CD4-positive, alpha-beta T cell (primary cell): ENCODE results near the gene REC8. TPM values are rescaled to one million over a fixed set of nuclear protein-coding genes. Genes with fewer than 3 reads are reported as not detected.
A peak's percentile ranks its signal among the peaks of the same experiment; 100 is the strongest.
"Not testable (repeated sequence)": the region's sequence is repeated elsewhere in the genome, so short reads cannot be mapped to it uniquely, and the experiment has no call there.

Source experiments
- ATAC-seq: fragments of 200-7000 bp; cut with Tn5 transposase; one replicate; pipeline ENCODE4 v1.10.0; 2022; ENCODE audit warnings: mild to moderate bottlenecking; ENCODE audit not compliant: poor library complexity
- CTCF ChIA-PET: fragments of 350-600 bp; sonication (Branson Sonifier 250); formaldehyde crosslinking; loops from one replicate; lab custom pipeline; 2021; ENCODE audit warnings: antibody characterized with exemption, inconsistent platforms; lab: Charles Lee
- POLR2A ChIA-PET: fragments of 350-600 bp; sonication (Branson Sonifier 250); formaldehyde crosslinking; loops from one replicate; lab custom pipeline; 2021; ENCODE audit warnings: antibody characterized with exemption, inconsistent platforms; lab: Charles Lee
- DNase-seq, 14 experiments: peaks; one replicate each; pipeline ENCODE4 v3.0.0-alpha.2; 2013 to 2020; ENCODE audit warnings: mixed read lengths in 2 of 14
- H3K27ac ChIP-seq, 2 donors: one replicate each; pipeline versions ENCODE4 v1.5.1 to v1.7.0; 2013; ENCODE audit warnings: low read length in 2 of 2, low read depth in 1 of 2, mild to moderate bottlenecking in 1 of 2
- H3K27me3 ChIP-seq, 2 experiments: 1 replicate in 1 of 2; 2 replicates in 1 of 2; pipeline versions ENCODE4 v1.6.1 to v1.7.0; 2013; ENCODE audit warnings: low read length in 2 of 2, control low read depth in 1 of 2, mild to moderate bottlenecking in 1 of 2, moderate library complexity in 1 of 2; ENCODE audit not compliant: insufficient read depth in 2 of 2, control insufficient read depth in 1 of 2
- H3K36me3 ChIP-seq: one replicate; pipeline ENCODE4 v1.6.1; 2013; ENCODE audit warnings: low read length, control low read depth; ENCODE audit not compliant: insufficient read depth
- H3K4me1 ChIP-seq: one replicate; pipeline ENCODE4 v1.6.1; 2013; ENCODE audit warnings: low read length, control low read depth; ENCODE audit not compliant: insufficient read depth
- H3K4me3 ChIP-seq: one replicate; pipeline ENCODE4 v1.5.1; 2013; ENCODE audit warnings: mild to moderate bottlenecking, low read length, moderate library complexity
- H3K9me3 ChIP-seq, 2 experiments: 1 replicate in 1 of 2; 2 replicates in 1 of 2; pipeline versions ENCODE4 v1.6.1 to v1.7.0; 2013; ENCODE audit warnings: low read length in 2 of 2, mild to moderate bottlenecking in 2 of 2, control low read depth in 1 of 2, moderate library complexity in 1 of 2; ENCODE audit not compliant: control insufficient read depth in 1 of 2, insufficient read depth in 1 of 2
- H3K27ac Mint-ChIP-seq: one replicate; pipeline ENCODE4 v1.8.0; 2020; ENCODE audit warnings: mixed read lengths
- H3K27me3 Mint-ChIP-seq: one replicate; pipeline ENCODE4 v1.8.0; 2021; ENCODE audit warnings: mixed read lengths
- H3K36me3 Mint-ChIP-seq: one replicate; pipeline ENCODE4 v1.8.0; 2021; ENCODE audit warnings: low read depth, mixed read lengths
- H3K4me1 Mint-ChIP-seq: one replicate; pipeline ENCODE4 v1.8.0; 2021; ENCODE audit warnings: low read depth, mixed read lengths
- H3K4me3 Mint-ChIP-seq: one replicate; pipeline ENCODE4 v1.8.0; 2020; ENCODE audit warnings: mild to moderate bottlenecking, mixed read lengths
- H3K9me3 Mint-ChIP-seq: one replicate; pipeline ENCODE4 v1.8.0; 2020; ENCODE audit warnings: mixed read lengths
- CTCF ChIP-seq: fragments of 200-600 bp; IDR thresholded peaks from one replicate; pipeline ENCODE4 v1.8.0; 2022; ENCODE audit warnings: antibody characterized with exemption, mild to moderate bottlenecking
- intact Hi-C, 2 experiments: fragments of 100-400 bp; cut with DNase I in 1 of 2; cut with micrococcal nuclease in 1 of 2; formaldehyde crosslinking; loops; one replicate each; pipeline versions ENCODE4 v1.15.1 to v1.9.0; 2023 to 2025; cut with DNase I, micrococcal nuclease
- total RNA-seq, 174 experiments: library from RNA in 2 of 174; stranded (reverse) in 2 of 174; gene quantifications; one replicate each; pipeline ENCODE4 v1.2.3 and lab custom pipeline; 2021 to 2026

Gene REC8
- total RNA-seq, 2 experiments from 2014 or later, result 105 to 107 TPM

DNA sequence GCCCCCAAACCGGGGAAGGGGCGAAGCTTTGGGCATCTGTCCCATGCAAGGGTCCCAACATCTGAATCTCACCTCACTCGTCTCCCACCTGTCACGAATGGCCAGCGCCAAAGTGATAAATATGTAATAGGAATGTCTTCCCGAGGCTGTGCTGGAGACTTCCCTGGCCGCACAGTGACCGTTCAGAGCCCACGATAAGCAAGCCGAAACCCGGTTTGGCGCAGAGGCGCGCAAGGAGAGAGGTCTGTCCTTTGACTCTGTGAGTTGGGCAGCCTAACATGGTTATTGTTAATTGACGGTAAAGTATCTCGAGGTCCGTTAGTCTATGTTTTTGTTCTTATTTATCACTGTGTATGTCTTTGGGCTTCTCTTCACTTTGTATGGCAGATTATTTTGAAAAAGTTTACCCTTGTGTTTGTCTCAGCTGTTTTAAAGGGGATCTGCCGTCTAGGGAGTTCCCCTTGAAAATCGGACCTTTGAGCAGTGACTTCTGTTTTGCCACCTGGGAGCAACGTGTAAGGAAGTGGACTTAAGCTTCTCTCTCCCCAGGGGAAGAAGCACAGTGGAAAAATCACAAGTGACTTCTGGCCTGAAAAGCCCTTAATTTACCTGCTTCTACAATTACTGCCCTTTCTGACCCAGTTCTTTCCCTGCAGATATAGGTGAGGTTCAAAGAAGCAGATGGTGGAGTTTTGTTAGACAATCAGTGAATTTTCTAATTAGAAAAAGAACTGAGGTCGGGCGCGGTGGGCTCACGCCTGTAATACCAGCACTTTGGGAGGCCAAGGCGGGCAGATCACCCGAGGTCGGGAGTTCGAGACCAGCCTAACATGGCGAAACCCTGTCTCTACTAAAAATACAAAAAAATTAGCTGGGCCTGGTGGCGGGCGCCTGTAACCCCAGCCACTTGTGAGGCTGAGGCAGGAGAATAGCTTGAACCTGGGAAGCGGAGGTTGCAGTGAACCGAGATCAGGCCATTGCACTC lies 24.5 kb downstream of the REC8 start:
- ATAC-seq (no peak), DNase-seq (peak in 2 of 14 experiments; percentile 40 to 43)
- Mint-ChIP-seq H3K27ac (peak overlapping the region; percentile 92), H3K27me3 (no peaks in the 10 kb centered on the region), H3K4me3 (peak overlapping the region; percentile 87), H3K4me1 (peaks cover 51% of the 10 kb centered on the region), H3K36me3 (peaks cover 61% of the 10 kb centered on the region), H3K9me3 (no peaks in the 10 kb centered on the region)
- TF ChIP-seq CTCF, result no peak
- Histone ChIP-seq H3K9me3 (no peaks in the 10 kb centered on the region), H3K27ac (peak overlapping the region; percentile 97 to 99), H3K36me3 (peaks cover 23% of the 10 kb centered on the region), H3K27me3 (no peaks in the 10 kb centered on the region), H3K4me3 (peak overlapping the region; percentile 93), H3K4me1 (peaks cover 37% of the 10 kb centered on the region)
- intact Hi-C loops, result loop anchor here in 1 of 2 experiments (5.0 kb wide), 1 partner anchor 36 kb away; the partner anchor contains the start of genes GMPR2 and NEDD8
- POLR2A ChIA-PET, result interaction anchor here (0.6 to 4.0 kb wide), 29 partner anchors 8 to 937 kb away, joined by 3 to 99 read pairs (median 5); partner anchors contain the start of genes CBLN3, CHMP4A, CIDEB and DCAF11
- CTCF ChIA-PET, result interaction anchor here (0.8 to 2.6 kb wide), 7 partner anchors 15 to 101 kb away, joined by 3 to 14 read pairs (median 5); partner anchors contain the start of genes CHMP4A, IRF9, MDP1 and TINF2

DNA sequence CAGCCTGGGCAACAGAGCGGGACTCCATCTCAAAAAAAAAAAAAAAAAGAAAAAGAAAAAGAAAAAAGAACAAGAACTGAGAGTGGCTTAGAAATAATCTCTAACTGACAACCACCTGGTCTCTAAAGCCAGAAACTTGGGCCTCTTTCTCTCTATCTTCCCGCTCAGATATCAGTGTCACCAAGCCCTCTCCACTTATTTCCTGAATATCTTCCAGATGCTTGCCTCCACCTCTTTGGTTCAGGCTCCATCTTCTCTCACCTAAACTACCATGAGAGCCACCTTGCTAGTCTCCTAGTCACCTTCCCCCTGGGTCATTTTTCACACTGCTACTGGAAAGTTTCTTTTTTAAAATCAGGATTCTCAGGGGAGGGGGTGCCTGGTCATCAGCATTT lies 25.2 kb downstream of the REC8 start:
- ATAC-seq, result no peak
- peak overlapping the region; percentile 87 for H3K4me3 Mint-ChIP-seq
- Histone ChIP-seq H3K36me3 (peaks cover 22% of the 10 kb centered on the region), H3K9me3 (no peaks in the 10 kb centered on the region), H3K27ac (no peak overlapping the region), H3K4me1 (peaks cover 37% of the 10 kb centered on the region), H3K27me3 (no peaks in the 10 kb centered on the region), H3K4me3 (no peak overlapping the region)
- H3K27ac Mint-ChIP-seq, result peak overlapping the region; percentile 92
- peaks cover 61% of the 10 kb centered on the region for H3K36me3 Mint-ChIP-seq
- H3K4me1 Mint-ChIP-seq, result peaks cover 49% of the 10 kb centered on the region
- CTCF ChIA-PET, result interaction anchor here (1.3 to 2.6 kb wide), 2 partner anchors 36 to 45 kb away, joined by 4 to 12 read pairs; partner anchors contain the start of gene TINF2
- H3K27me3 Mint-ChIP-seq, result no peaks in the 10 kb centered on the region
- H3K9me3 Mint-ChIP-seq, result no peaks in the 10 kb centered on the region
- intact Hi-C loops, result loop anchor here in 1 of 2 experiments (5.0 kb wide), 1 partner anchor 35 kb away; the partner anchor contains the start of genes GMPR2 and NEDD8
- no peak for DNase-seq
- POLR2A ChIA-PET, result interaction anchor here (2.3 to 4.0 kb wide), 3 partner anchors 13 to 56 kb away, joined by 12 to 99 read pairs (median 20); partner anchors contain the start of genes CHMP4A, EMC9 and MDP1
- TF ChIP-seq CTCF, result no peak

DNA sequence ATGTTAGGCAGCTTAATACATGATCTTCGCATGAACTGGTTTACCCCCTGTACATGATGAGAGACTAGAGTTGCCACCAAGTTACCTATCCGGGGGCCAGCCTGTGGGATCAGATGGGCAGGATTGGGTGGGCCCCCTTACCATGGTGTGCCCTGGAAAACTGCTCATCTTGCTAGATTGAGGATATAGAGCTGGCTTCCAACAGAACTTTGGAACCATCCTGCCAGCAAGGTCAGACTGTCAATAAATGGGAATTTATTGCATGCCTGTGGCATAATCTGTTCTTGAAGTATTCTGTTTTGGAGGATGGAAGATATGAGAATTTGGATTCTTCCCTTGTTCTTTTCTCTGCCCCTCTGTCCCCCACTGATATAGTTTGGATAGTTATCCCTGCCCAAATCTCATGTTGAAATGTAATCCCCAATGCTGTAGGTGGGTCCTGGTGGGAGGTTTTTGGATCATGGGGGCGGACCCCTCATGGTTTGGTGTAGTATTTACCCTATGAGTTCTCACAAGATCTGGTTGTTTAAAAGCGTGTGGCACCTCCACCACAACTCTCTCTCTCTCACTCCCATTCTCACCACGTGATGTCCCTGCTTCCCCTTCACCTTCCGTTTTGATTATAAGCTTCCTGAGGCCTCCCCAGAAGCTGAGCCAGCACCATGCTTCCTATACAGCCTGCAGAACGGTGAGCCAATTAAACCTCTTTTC lies 27.1 kb downstream of the REC8 start:
- Histone ChIP-seq H3K4me1 (peaks cover 37% of the 10 kb centered on the region), H3K27me3 (no peaks in the 10 kb centered on the region), H3K36me3 (peaks cover 17% of the 10 kb centered on the region), H3K9me3 (no peaks in the 10 kb centered on the region), H3K27ac (no peak overlapping the region), H3K4me3 (no peak overlapping the region)
- H3K36me3 Mint-ChIP-seq, result peaks cover 62% of the 10 kb centered on the region
- H3K27ac Mint-ChIP-seq, result peak overlapping the region; percentile 58
- CTCF ChIA-PET, result interaction anchor here (0.5 to 1.2 kb wide), 2 partner anchors 38 to 40 kb away, joined by 3 read pairs; partner anchors contain the start of gene IRF9
- intact Hi-C loops, result loop anchor here in 1 of 2 experiments (5.0 kb wide), 1 partner anchor 33 kb away; the partner anchor contains the start of genes GMPR2 and NEDD8
- peaks cover 36% of the 10 kb centered on the region for H3K4me1 Mint-ChIP-seq
- H3K9me3 Mint-ChIP-seq, result no peaks in the 10 kb centered on the region
- POLR2A ChIA-PET, result interaction anchor here (1.5 kb wide), 1 partner anchor 44 kb away, joined by 6 read pairs; the partner anchor contains the start of gene TINF2
- no peaks in the 10 kb centered on the region for H3K27me3 Mint-ChIP-seq
- peak overlapping the region; percentile 43 for H3K4me3 Mint-ChIP-seq
- DNase-seq, result no peak
- TF ChIP-seq CTCF, result no peak
- ATAC-seq, result no peak

DNA sequence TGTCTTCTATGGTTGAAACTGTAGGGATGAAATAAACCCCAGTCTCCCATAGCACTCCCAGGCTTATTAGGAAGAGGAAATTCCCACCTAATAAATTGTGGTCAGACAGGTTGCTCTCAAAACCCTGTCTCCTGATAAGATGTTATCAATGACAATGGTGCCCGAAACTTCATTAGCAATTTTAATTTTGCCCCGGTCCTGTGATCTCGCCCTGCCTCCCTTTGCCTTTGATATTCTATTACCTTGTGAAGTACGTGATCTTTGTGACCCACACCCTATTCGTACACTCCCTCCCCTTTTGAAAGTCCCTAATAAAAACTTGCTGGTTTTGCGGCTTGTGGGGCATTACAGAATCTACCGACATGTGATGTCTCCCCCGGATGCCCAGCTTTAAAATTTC lies 30.7 kb downstream of the REC8 start:
- CTCF ChIA-PET, H3K27ac Mint-ChIP-seq, H3K27me3 Mint-ChIP-seq, H3K4me3 Mint-ChIP-seq, H3K9me3 ChIP-seq, H3K9me3 Mint-ChIP-seq, intact Hi-C loops, ATAC-seq, DNase-seq, H3K27ac ChIP-seq, H3K27me3 ChIP-seq, H3K4me3 ChIP-seq: not testable (repeated sequence)
- Mint-ChIP-seq H3K4me1 (peaks cover 34% of the 10 kb centered on the region), H3K36me3 (peaks cover 72% of the 10 kb centered on the region)
- POLR2A ChIA-PET, result interaction anchor here (0.8 kb wide), 1 partner anchor 11 kb away, joined by 4 read pairs; the partner anchor contains the start of gene CHMP4A
- peaks cover 39% of the 10 kb centered on the region for H3K36me3 ChIP-seq
- H3K4me1 ChIP-seq, result peaks cover 10% of the 10 kb centered on the region
